KOPT-K1 (cell line): ENCODE measurements around the gene BRD8.

ENCODE experiments used
- H3K27ac ChIP-seq: fragments of 200-600 bp; sonication (generic); 2 replicates; pipeline ENCODE4 v1.5.1; 2016; ENCODE audit warnings: antibody characterized with exemption, mild to moderate bottlenecking, low read depth, low read length; ENCODE audit not compliant: poor library complexity, severe bottlenecking
- H3K36me3 ChIP-seq: fragments of 200-600 bp; sonication (generic); 2 replicates; pipeline ENCODE4 v1.5.1; 2017; ENCODE audit warnings: antibody characterized with exemption, mild to moderate bottlenecking, low read length, moderate library complexity; ENCODE audit not compliant: insufficient read depth
- H3K9me3 ChIP-seq: fragments of 200-600 bp; sonication (generic); 2 replicates; pipeline ENCODE4 v1.5.1; 2017; ENCODE audit warnings: antibody characterized with exemption, low read length, mild to moderate bottlenecking; ENCODE audit not compliant: insufficient read depth, poor library complexity, severe bottlenecking

Gene BRD8

GRCh38 chr5:138096997-138097828 is 81.2 kb downstream of the BRD8 start:
- no peak overlapping the region for H3K27ac ChIP-seq
- H3K9me3 ChIP-seq: no peaks in the 10 kb centered on the region
- H3K36me3 ChIP-seq: no peaks in the 10 kb centered on the region

- Histone ChIP-seq H3K9me3 (no peaks in the 10 kb centered on the region), H3K36me3 (no peaks in the 10 kb centered on the region), H3K27ac (no peak overlapping the region)
These were observed 82.1 kb downstream of the BRD8 start for GRCh38 chr5:138096363-138096762.

GRCh38 chr5:138095100-138095907 is 83.1 kb downstream of the BRD8 start:
- Histone ChIP-seq H3K36me3 (no peaks in the 10 kb centered on the region), H3K9me3 (no peaks in the 10 kb centered on the region), H3K27ac (no peak overlapping the region)

GRCh38 chr5:138093036-138093435 is 85.4 kb downstream of the BRD8 start:
- H3K9me3 ChIP-seq: no peaks in the 10 kb centered on the region
- H3K27ac ChIP-seq: no peak overlapping the region
- no peaks in the 10 kb centered on the region for H3K36me3 ChIP-seq

- no peaks in the 10 kb centered on the region for H3K36me3 ChIP-seq
- no peaks in the 10 kb centered on the region for H3K9me3 ChIP-seq
- no peak overlapping the region for H3K27ac ChIP-seq
These were observed 86.1 kb downstream of the BRD8 start for GRCh38 chr5:138092301-138092700.

GRCh38 chr5:138091685-138092084 is 86.7 kb downstream of the BRD8 start:
- no peaks in the 10 kb centered on the region for H3K36me3 ChIP-seq
- H3K27ac ChIP-seq: no peak overlapping the region
- no peaks in the 10 kb centered on the region for H3K9me3 ChIP-seq
